ENCODE results near the gene PPIL1. TPM values are rescaled to one million over a fixed set of nuclear protein-coding genes. Genes with fewer than 3 reads are reported as not detected.

The PPIL1 gene
- total and polyA plus RNA-seq, 2 of the 8 experiments (the other 6 are each of a cell fraction or from before 2014, with no cell fraction given) = 83.7 to 86.5 TPM

GRCh38 chr6:36871686-36872085, 2.9 kb downstream of the PPIL1 start:
- Histone ChIP-seq H3K18ac (ENCODE audit: extremely low read depth, low read length) (no peak overlapping the region), H3K23ac (ENCODE audit: insufficient read length) (no peak overlapping the region), H3K79me2 (ENCODE audit: control insufficient read depth in 1 of 2, insufficient read depth in 2 of 2, low read length in 2 of 2) (peaks cover 1 to 64% of the 10 kb centered on the region in 2 experiments; a peak in 3 of 4 replicates), H2AFZ (ENCODE audit: low read length) (no peak overlapping the region), H3K4ac (replicated peaks; ENCODE audit: insufficient read length, low read depth, low read length) (no peak overlapping the region), H3K79me1 (ENCODE audit: low read depth, low read length) (peaks cover 2% of the 10 kb centered on the region; the same call in 1 of the 2 replicates), H3K27ac (ENCODE audit: low read depth, low read length) (no peak overlapping the region), H2BK20ac (ENCODE audit: low read length) (no peak overlapping the region), H3K9ac (replicated peaks in 1 of 4; ENCODE audit: extremely low read depth in 1 of 4, low read depth in 3 of 4, low read length in 3 of 4) (no peak overlapping the region), H2BK15ac (ENCODE audit: low read length) (no peak overlapping the region), H2BK12ac (ENCODE audit: low read depth, low read length) (no peak overlapping the region), H3K4me2 (ENCODE audit: insufficient read depth in 1 of 2, low read depth in 2 of 2, low read length in 2 of 2) (no peak overlapping the region), H4K20me1 (replicated peaks in 1 of 2; ENCODE audit: control insufficient read depth in 1 of 2, insufficient read depth in 2 of 2, low read length in 2 of 2) (peaks cover 0 to 2% of the 10 kb centered on the region in 2 experiments), H2BK120ac (replicated peaks; ENCODE audit: low read depth, low read length) (no peak overlapping the region), H4K5ac (ENCODE audit: insufficient read length, low read depth, low read length) (no peak overlapping the region), H4K8ac (ENCODE audit: extremely low read depth, insufficient read depth, low read length) (no peak overlapping the region), H3K36me3 (ENCODE audit: control insufficient read depth in 2 of 4, insufficient read depth in 4 of 4, low read length in 3 of 4) (peaks cover 7 to 42% (median 12%) of the 10 kb centered on the region in 4 experiments; a peak in 7 of 8 replicates), H2BK5ac (ENCODE audit: low read depth, low read length) (no peak overlapping the region), H3K4me3 (ENCODE audit: extremely low read depth in 1 of 4, insufficient read depth in 2 of 4, low read depth in 3 of 4, low read length in 4 of 4) (no peak overlapping the region), H4K91ac (replicated peaks; ENCODE audit: insufficient read length, low read length) (no peak overlapping the region), H2AK5ac (ENCODE audit: low read depth, low read length) (no peak overlapping the region), H3K4me1 (replicated peaks in 1 of 4; ENCODE audit: control insufficient read depth in 3 of 4, insufficient read depth in 4 of 4, low read length in 3 of 4) (peaks cover 0 to 4% (median 1%) of the 10 kb centered on the region in 4 experiments; a peak in 3 of 7 replicates), H3K27me3 (replicated peaks in 1 of 4; ENCODE audit: control insufficient read depth in 3 of 4, extremely low read depth in 1 of 4, insufficient read depth in 3 of 4, low read length in 3 of 4) (no peaks in the 10 kb centered on the region), H3K14ac (ENCODE audit: insufficient read length) (no peak overlapping the region), H3K23me2 (ENCODE audit: low read depth, low read length) (peaks cover 4% of the 10 kb centered on the region; the same call in 1 of the 2 replicates), H3K9me3 (ENCODE audit: insufficient read depth in 2 of 2, low read depth in 1 of 2, low read length in 1 of 2) (no peaks in the 10 kb centered on the region), H3K56ac (replicated peaks; ENCODE audit: insufficient read length, low read depth, low read length) (no peak overlapping the region)
- DNase-seq (ENCODE audit: low read depth in 1 of 2, low spot score in 2 of 2) = no peak
- ChIA-PET CTCF (ENCODE audit: partially characterized antibody) (interaction anchor here (1.8 to 6.5 kb wide), 7 partner anchors 12 to 338 kb away, joined by 4 to 77 read pairs (median 19); partner anchors contain the start of gene C6orf89), POLR2A (ENCODE audit: partially characterized antibody) (no interaction called here)
- 93% methylated on average over 3 of the region's 3 CpGs; no CpG with 5 or more reads in 1 of the 2 experiments for WGBS, 2 experiments (ENCODE audit: extremely low coverage in 1 of 2, insufficient coverage in 1 of 2, insufficient read length in 1 of 2, insufficient replicate concordance in 2 of 2, low coverage in 1 of 2, low lambda C conversion rate in 2 of 2, missing lambda C conversion rate in 1 of 2)
- no peak for FAIRE-seq
- TF ChIP-seq YY1 (IDR thresholded peaks at IDR 0.05; ENCODE audit: low read depth, low read length) = no peak
- no peak for TF ChIP-seq CHD2 (IDR thresholded peaks at IDR 0.05; ENCODE audit: low read length)
- no peak for TF ChIP-seq SRF (IDR thresholded peaks at IDR 0.05; ENCODE audit: low read depth, low read length)
- TF ChIP-seq KDM5A (IDR thresholded peaks at IDR 0.05; ENCODE audit: low read length) = no peak
- no peak for TF ChIP-seq CTBP2 (IDR thresholded peaks at IDR 0.05; ENCODE audit: borderline replicate concordance, insufficient read depth, insufficient read length, low read length)
- TF ChIP-seq GABPA (IDR thresholded peaks at IDR 0.05; ENCODE audit: borderline replicate concordance, insufficient read depth, low read length) = no peak
- TF ChIP-seq SP4 (IDR thresholded peaks at IDR 0.05; ENCODE audit: low read length) = no peak
- TF ChIP-seq SIN3A (conservative IDR thresholded peaks at IDR 0.05 in 1 of 2, IDR thresholded peaks at IDR 0.05 in 1 of 2; ENCODE audit: low read depth in 1 of 2, low read length in 2 of 2) = no peak
- no peak for TF ChIP-seq TAF7 (optimal IDR thresholded peaks at IDR 0.05; ENCODE audit: borderline replicate concordance, low read depth, low read length)
- TF ChIP-seq ASH2L (IDR thresholded peaks at IDR 0.05; ENCODE audit: low read length) = no peak
- no peak for TF ChIP-seq EP300 (IDR thresholded peaks at IDR 0.05; ENCODE audit: borderline replicate concordance in 1 of 2, low read depth in 2 of 2, low read length in 2 of 2)
- no peak for TF ChIP-seq RAD21 (IDR thresholded peaks at IDR 0.05 in 1 of 2, conservative IDR thresholded peaks at IDR 0.05 in 1 of 2; ENCODE audit: low read depth in 2 of 2, low read length in 2 of 2)
- TF ChIP-seq KDM4A (IDR thresholded peaks at IDR 0.05; ENCODE audit: low read depth, low read length, severe bottlenecking) = no peak
- TF ChIP-seq BRCA1 (IDR thresholded peaks at IDR 0.05; ENCODE audit: low read depth, low read length) = no peak
